Activated naive CD8-positive, alpha-beta T cell treated with anti-CD3 and anti-CD28 coated beads, Interleukin-2, amount 50 U/mL, for 16 hours (primary cell): ENCODE results near the gene SLC14A1.
"Not testable (repeated sequence)": the region's sequence is repeated elsewhere in the genome, so short reads cannot be mapped to it uniquely, and the experiment has no call there.

ENCODE experiments used
- DNase-seq: peaks from one replicate; pipeline ENCODE4 v3.0.0-alpha.2; 2020; ENCODE audit warnings: low read depth, low spot score

Gene SLC14A1

DNA sequence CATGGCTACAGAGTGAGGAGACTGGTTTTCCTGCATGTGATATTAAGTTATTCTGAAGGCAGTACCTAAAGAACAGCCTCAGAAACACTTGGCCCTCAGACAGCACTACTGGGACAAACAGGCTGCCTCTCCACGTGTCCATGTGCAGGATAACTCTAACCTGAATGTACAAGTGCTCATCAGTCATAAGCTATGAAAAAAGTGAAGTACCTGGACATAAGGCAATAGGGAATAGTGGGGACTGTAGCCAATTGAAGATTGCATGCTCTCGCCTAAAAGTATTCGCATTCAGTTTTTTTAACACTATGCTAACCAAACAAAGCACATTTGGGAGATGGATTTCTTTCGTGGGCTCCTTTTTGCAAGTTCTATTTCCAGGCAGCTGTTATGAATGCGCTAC, 33.0 kb downstream of the SLC14A1 start:
- DNase-seq = no peak

- DNase-seq = not testable (repeated sequence)
Measured at GRCh38 chr18:45757644-45758043, 33.7 kb downstream of the SLC14A1 start.

DNA sequence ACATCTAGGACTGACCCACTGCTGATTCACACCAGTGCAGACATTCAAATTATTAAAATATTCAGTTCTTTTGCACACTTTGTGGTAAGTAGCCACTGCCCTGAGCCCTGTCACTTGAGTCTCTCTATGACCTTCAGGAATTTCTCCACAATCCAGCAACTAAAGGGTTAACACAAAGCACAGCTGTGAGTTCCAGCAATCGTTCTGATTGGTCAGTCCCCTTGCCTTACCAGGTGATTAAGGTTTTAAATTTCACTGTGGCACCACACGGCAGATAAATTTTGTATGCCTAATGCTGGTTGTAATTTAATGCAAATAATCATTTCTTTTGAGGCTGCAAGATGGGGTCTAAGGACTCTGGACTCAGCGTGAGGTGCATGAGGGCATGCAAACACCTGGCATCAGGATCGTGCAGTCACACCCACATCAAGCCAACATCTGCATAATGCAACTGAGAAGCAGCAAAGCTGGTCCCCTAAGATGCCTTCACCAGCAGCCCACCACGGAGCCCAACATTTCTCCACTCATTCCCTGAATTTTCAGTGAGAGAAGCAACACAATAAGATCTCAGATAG, 36.6 kb downstream of the SLC14A1 start:
- DNase-seq = no peak

DNA sequence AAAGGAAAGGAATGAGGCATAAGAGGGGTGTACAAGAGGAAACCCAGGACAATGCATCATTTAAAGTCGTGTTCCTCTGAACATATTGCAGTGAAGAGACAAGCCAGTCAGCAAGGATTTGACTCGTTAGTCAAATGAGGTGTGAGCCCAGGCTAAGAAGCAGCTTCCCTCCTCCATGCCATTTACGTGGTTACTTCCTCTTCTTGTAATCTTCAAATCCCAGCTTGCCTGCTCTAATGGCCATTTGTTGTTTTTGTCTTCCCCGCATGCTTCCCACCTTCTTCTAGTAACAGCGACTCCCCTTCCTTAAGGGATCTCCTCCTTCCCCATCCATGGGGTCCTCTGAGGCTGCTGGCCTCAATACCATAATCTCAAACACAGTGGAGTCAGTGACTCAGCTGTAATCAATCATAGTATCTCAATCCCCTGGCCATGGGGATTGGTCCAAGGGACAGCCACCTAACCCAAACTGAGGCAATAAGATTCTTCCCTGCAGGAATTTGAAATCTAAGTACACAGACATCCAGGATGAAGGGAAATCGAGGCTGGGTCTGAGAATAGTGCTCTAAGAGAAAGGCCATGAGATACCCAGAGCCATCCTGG, 37.6 kb downstream of the SLC14A1 start:
- no peak for DNase-seq

GRCh38 chr18:45764000-45764686, 40.2 kb downstream of the SLC14A1 start:
- no peak for DNase-seq

DNA sequence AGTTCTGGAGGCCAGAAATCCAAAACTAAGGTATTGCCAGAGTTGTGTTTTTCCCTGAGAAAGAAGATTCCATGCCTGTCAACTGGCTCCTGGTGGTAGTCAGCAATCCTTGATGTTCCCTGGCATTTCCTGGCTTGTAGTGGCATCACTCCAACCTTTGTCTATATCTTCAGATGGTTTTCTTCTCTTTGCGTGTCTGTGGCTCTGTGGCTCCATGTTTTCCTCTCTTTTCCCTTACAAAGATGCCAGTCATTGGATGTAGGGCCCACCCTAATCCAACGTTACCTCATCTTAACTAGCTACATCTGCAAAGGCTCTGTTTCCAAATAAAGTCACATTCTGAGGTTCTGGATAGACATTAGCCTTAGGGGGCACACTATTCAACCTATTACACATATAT, 41.8 kb downstream of the SLC14A1 start:
- no peak for DNase-seq

DNA sequence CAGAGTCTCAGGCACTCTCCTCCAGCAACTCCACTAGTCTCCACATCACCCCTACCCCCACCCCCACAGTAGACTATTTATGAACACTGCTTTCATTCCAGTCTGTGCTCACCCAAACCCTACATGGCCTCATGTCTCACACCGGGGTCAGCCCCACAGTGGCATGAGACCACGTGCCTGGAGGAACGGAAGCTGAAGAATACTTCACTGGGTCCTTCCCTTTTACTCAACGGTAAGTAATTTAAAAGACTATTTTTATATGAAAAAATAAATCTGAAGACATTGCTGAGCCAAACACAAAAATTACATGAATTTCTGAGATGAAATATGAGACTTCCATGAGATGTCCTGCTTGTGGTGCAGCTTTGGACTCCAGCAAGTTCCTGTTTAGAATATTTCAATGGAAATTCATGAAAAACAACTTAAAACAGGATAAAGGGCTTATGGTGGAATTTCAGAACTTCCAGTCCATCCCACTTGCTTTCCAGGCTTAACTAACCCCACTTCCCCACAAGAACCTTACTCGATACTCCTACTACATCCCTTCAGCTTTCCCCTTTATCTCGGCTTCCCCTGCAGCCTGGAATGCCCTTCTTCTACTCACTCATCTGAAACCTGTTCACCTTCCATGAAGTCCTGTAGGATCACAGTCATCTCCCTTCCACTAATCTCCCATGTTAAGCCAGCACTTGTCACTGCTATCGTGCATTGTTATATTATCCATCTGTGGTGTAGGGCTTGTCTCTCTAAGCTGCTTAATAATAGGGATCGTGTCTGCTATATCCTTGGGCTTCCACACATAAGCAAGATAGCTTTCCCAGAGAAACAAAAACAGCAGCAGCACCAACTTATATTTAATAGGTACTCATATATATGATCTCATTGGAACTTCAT, 47.9 kb downstream of the SLC14A1 start:
- no peak for DNase-seq

- no peak for DNase-seq
Measured at GRCh38 chr18:45774065-45774521, 50.1 kb downstream of the SLC14A1 start.

- peak; percentile 48 for DNase-seq
Measured at GRCh38 chr18:45775241-45775676, 51.3 kb downstream of the SLC14A1 start.

DNA sequence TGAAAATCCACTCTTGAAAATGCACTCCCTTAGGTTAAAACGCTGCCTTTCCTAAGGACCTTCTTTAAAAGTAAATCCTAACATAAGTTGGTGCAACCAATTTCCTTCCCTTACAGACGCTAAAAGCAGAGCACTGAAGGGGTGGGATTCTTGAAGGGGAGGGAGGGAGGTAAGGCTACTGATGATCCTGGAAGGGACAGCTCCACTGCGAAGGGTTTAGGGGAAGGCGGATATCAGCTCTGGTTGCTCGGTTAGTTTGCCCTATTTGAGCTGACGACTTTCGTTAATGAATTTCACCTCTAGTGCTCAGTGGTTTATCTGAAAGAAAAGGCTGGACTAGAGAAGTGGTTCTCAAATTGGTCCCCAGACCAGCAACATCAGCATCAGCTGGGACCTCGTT, 51.8 kb downstream of the SLC14A1 start:
- no peak for DNase-seq

- no peak for DNase-seq
Measured at GRCh38 chr18:45777393-45777792, 53.4 kb downstream of the SLC14A1 start.

DNA sequence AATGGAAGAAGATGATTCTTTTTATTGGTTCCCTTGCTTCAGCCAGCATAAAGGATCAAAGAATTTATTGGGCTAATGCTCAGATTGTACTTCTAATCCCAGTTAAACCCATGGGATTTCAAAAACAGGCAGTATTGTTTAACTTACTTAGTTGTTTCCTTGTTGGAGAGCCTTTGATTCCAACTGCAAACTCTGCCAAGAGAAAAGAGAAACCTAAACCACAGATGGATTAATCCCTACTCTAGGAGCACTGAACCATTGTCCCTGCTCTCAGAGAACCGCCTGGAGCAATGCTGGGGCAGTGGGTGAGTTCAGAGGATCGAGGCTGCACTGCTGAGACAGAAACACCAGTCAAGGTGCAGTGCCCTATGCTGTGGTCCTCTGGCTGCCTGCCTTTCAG, 56.6 kb downstream of the SLC14A1 start:
- DNase-seq = no peak

DNA sequence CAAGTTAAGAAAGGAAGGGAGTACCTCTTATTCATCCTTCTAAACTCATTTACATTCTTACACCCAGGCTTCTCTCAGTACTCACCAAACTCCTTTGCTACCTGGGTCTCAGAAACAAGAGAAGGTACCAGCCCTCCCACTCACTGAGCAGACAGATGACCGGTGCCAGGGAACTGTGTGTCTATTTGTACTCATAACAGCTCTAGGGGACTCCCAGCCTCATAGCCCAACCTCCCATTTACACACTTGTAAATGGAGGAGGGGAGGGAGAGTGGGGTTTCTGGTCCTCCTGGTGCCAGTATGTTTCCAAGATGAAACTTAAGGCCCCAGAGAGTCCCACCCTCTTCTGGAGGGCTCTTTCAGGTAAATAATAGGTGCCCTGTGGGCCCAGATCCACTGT, 58.7 kb downstream of the SLC14A1 start:
- no peak for DNase-seq

- DNase-seq = no peak
Measured at GRCh38 chr18:45783097-45784075, 59.4 kb downstream of the SLC14A1 start.

DNA sequence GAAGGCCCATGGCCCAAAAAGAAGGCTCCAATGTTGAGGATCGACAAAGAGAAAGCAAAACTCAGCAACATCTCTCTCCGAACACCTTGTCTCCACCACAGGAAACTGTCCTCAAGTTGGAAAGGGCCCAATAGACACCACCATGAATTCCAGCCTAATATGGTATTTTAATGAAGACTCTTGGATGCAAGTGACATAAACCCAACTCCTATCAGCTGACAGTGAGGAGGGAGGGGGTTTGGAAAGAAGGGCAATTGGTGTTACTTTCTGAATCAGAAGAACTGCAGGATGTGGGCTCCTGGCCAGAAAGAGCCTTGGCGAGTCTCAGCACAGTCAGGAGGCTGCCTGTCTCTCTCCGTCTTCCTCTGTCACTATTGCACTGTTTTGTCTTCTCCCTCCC, 61.2 kb downstream of the SLC14A1 start:
- no peak for DNase-seq

DNA sequence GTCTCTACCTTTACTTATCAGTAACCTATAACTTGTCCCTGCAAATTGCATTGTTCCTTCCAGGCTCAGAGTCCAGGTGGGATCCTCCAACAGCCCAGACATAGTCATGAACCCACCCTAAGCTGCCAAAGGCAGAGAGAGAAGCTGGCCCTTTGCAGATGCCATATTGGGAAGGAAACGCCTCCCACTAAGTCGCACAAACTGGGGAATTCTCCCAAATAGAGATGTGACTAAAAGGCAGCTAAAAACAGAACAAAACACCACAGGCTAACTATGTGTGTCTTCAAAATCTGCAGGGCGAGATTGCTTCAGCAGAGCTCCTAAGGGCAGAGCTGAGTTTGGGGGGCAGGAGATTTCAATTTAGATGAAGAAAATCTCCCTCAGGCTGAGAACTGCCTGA, 63.0 kb downstream of the SLC14A1 start:
- DNase-seq = no peak

DNA sequence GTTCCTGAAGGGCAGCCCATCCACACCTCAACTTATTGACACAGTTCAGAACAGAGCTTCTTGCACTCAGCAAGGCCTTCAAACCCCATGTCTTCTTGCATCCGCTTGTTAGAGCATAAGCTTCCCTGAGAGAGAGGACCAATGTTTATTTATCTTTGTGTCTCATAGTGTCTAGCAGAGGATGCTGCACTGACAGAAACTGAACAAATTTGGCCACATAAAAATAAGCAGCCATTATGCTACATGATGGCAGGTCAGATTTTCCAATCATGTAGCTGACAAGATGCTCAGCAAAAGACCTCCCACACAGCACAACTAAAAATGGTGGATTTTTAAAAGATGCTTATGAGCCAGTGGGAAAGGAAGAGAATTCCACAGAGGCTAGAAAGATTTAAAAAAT, 63.4 kb downstream of the SLC14A1 start:
- DNase-seq = no peak

GRCh38 chr18:45788861-45789260, 64.9 kb downstream of the SLC14A1 start:
- no peak for DNase-seq

GRCh38 chr18:45792506-45793263, 68.7 kb downstream of the SLC14A1 start:
- no peak for DNase-seq
